ENCODE results near the gene BDKRB2.

DNA sequence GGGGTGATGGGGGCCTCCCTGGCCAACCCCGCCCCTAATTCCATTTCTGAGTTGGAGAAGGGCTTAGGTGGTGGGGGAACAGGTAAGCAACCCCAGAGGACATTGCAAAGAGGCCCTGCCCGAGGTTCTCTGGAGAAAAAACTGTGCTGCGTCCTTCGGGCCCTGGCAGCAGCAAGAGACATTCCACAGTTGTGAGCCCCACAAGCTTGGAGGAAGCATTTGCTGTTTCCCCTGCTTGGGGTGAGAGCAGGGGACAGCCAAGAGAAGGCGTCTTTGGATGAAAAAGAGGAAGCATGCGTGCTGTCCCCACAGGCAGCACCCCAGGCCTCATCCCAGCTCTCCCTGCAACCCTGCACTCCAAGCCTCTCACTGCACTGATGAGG is 1.3 kb downstream of the BDKRB2 start:
- TF ChIP-seq, protein P1, sequence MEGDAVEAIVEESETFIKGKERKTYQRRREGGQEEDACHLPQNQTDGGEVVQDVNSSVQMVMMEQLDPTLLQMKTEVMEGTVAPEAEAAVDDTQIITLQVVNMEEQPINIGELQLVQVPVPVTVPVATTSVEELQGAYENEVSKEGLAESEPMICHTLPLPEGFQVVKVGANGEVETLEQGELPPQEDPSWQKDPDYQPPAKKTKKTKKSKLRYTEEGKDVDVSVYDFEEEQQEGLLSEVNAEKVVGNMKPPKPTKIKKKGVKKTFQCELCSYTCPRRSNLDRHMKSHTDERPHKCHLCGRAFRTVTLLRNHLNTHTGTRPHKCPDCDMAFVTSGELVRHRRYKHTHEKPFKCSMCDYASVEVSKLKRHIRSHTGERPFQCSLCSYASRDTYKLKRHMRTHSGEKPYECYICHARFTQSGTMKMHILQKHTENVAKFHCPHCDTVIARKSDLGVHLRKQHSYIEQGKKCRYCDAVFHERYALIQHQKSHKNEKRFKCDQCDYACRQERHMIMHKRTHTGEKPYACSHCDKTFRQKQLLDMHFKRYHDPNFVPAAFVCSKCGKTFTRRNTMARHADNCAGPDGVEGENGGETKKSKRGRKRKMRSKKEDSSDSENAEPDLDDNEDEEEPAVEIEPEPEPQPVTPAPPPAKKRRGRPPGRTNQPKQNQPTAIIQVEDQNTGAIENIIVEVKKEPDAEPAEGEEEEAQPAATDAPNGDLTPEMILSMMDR (conservative IDR thresholded peaks at IDR 0.05; ENCODE audit: low read depth in 2 of 2) = no peak
- TF ChIP-seq POLR2AphosphoS5 (IDR thresholded peaks at IDR 0.05; ENCODE audit: low read depth) = no peak
- TF ChIP-seq EZH2phosphoT487 (IDR thresholded peaks at IDR 0.05; ENCODE audit: unreplicated experiment) = no peak
- TF ChIP-seq EZH2 (IDR thresholded peaks at IDR 0.05; ENCODE audit: low read depth, unreplicated experiment) = no peak
- TF ChIP-seq CREB1 (CRISPR knock-in tag; IDR thresholded peaks at IDR 0.05; ENCODE audit: low read depth) = no peak
- TF ChIP-seq NANOG (IDR thresholded peaks at IDR 0.05; ENCODE audit: borderline replicate concordance) = no peak
- no peak for TF ChIP-seq JUNB (IDR thresholded peaks at IDR 0.05; ENCODE audit: unreplicated experiment)
- TF ChIP-seq, protein P2, sequence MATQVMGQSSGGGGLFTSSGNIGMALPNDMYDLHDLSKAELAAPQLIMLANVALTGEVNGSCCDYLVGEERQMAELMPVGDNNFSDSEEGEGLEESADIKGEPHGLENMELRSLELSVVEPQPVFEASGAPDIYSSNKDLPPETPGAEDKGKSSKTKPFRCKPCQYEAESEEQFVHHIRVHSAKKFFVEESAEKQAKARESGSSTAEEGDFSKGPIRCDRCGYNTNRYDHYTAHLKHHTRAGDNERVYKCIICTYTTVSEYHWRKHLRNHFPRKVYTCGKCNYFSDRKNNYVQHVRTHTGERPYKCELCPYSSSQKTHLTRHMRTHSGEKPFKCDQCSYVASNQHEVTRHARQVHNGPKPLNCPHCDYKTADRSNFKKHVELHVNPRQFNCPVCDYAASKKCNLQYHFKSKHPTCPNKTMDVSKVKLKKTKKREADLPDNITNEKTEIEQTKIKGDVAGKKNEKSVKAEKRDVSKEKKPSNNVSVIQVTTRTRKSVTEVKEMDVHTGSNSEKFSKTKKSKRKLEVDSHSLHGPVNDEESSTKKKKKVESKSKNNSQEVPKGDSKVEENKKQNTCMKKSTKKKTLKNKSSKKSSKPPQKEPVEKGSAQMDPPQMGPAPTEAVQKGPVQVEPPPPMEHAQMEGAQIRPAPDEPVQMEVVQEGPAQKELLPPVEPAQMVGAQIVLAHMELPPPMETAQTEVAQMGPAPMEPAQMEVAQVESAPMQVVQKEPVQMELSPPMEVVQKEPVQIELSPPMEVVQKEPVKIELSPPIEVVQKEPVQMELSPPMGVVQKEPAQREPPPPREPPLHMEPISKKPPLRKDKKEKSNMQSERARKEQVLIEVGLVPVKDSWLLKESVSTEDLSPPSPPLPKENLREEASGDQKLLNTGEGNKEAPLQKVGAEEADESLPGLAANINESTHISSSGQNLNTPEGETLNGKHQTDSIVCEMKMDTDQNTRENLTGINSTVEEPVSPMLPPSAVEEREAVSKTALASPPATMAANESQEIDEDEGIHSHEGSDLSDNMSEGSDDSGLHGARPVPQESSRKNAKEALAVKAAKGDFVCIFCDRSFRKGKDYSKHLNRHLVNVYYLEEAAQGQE (IDR thresholded peaks at IDR 0.05; ENCODE audit: unreplicated experiment) = no peak
- TF ChIP-seq ZNF331 (CRISPR knock-in tag; IDR thresholded peaks at IDR 0.05; ENCODE audit: low read depth) = no peak

Data from GM23338 (cell line).